NCI-H2227 treated with DMSO at 0.1 percent for 48 hours (cell line): ENCODE data around the gene ZBTB16.

Experiments
- DNase-seq: peaks from one replicate; lab custom pipeline; 2025; lab: John Stamatoyannopoulos, UW

ZBTB16 gene

DNA sequence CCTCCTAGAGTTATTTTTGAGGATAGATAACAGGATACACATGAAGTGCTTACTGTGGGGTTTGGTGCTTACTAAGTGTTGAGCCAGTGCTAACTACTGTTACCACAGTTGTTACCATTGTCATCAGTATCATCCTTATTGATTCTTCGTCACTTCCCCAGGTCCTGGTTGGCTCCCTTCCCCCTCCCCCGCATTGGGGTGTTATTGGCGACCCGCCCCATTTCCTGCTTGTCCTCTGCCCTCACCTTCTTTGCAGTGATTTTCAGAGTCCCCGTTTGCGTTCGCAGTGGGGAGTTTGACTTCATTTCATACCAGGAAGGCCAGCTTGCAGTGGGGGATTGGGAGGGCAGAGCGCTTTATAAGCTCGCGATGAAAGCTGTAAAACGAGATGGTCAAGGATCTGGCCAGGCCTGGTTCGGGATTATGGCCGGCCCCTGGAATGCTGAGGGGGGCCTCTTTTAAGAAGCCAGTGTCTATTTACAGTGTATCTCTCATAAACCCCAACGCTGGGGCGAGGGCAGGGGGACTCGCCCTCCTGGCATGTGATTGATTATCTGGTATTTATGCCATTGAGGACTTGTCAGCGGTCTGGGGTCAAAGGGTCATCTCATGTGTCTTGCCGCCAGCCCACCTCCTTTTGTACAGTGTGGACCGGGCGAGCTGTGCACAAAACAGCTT, 152.1 kb downstream of the ZBTB16 start:
- no peak for DNase-seq

DNA sequence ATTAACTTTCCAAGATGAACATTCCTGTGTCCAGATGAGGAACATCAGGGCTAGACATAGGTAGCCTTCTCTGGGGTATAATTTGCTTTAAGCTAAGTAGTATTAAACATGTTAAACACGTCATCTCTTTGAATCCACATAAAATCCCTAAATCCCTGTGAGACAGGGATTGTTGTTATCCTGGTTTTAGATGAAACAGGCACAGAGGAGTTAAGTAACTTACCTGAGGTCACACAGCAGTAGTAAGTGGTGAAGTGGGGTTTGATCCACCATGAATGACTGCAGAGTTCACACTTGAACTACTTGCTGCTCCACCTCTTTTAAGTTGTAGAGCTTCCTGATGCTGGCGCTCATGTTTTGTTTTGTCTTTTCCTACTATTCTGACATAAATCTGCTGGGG, 154.1 kb downstream of the ZBTB16 start:
- DNase-seq: no peak

- no peak for DNase-seq
Measured at GRCh38 chr11:114215428-114215827, 155.9 kb downstream of the ZBTB16 start.

GRCh38 chr11:114215871-114216795, 156.6 kb downstream of the ZBTB16 start:
- no peak for DNase-seq

- DNase-seq: no peak
Measured at GRCh38 chr11:114216796-114217180, 157.3 kb downstream of the ZBTB16 start.

GRCh38 chr11:114218508-114218907, 159.0 kb downstream of the ZBTB16 start:
- no peak for DNase-seq

DNA sequence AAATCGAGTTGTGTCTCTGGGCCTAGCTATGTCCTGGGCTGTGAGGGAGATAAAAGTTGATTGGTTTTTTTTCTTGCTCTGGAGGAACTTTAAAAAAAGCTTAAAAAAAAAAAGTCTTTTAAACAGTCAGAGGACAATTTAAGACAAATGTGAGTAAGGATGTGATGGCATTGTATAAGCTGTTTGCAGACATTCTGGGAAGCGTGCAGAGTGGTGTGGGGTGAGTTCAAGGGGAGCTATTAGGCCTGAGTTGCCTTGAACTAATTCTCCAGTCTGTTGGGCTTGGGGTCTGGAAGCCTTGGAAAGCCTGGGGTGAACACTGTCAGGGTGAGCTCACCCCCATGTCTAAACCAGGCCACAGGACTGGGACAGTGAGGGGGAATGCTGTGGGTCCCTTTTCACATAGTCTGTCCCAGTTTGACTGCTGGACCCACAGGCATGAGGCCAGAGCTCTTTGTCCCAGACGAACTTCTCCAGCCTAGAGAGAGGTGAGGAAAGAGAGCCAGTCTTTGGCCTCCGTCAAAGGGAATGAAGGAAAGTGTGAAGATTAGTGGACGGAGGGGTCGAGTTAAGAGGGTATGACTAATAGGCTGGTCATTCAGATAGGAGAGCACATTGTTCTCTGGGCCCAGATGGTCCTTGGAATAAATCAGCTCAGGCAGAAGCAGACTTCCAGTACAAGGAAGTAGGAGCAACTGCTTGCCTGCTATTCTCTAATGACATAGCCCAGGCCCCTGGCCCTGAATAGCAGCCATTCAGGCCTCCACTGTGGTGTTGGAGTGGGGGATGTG, 160.2 kb downstream of the ZBTB16 start:
- DNase-seq: no peak

DNA sequence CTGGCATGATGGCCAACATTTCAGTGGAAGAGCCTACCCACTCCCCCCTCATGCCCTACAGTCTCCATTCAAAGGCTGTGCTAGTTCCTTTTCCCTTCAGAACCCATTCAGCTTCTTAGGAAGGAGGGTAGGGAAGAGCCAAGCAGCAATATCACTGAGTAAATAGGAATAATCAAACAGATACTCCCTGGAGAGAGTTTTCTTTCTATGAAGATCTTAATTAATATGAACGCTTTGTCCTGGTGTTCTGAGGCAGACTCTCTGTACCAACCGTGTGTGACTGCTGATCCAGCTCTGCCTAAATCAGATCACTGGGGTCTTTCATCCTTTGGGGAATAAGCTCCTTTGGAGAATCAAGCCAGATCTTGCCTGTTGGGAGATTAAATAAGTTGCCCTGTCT, 161.5 kb downstream of the ZBTB16 start:
- no peak for DNase-seq

- DNase-seq: no peak
Measured at GRCh38 chr11:114225661-114226060, 166.2 kb downstream of the ZBTB16 start.

DNA sequence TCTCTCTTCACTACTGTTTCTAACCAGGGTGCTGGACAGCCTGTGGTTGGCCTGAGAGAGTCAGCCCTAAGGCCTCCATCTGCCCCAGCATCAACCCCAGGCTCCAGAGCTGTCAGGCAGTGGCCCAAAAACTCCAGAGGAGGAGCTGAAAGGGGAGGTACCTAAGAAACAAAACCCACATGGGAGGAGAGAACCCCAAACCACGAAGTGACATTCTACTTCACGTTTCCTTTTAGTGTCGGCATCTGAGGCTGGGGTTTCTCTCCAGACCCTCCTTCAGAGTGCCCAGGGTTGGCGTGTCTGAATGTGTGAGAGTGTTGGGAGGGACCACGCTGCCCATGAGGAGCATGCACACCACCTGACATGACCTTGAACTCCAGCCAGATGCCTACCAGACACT, 166.8 kb downstream of the ZBTB16 start:
- DNase-seq: no peak

GRCh38 chr11:114228435-114229411, 169.2 kb downstream of the ZBTB16 start:
- DNase-seq: peak; percentile 37

GRCh38 chr11:114230031-114230704, 170.7 kb downstream of the ZBTB16 start:
- DNase-seq: no peak

DNA sequence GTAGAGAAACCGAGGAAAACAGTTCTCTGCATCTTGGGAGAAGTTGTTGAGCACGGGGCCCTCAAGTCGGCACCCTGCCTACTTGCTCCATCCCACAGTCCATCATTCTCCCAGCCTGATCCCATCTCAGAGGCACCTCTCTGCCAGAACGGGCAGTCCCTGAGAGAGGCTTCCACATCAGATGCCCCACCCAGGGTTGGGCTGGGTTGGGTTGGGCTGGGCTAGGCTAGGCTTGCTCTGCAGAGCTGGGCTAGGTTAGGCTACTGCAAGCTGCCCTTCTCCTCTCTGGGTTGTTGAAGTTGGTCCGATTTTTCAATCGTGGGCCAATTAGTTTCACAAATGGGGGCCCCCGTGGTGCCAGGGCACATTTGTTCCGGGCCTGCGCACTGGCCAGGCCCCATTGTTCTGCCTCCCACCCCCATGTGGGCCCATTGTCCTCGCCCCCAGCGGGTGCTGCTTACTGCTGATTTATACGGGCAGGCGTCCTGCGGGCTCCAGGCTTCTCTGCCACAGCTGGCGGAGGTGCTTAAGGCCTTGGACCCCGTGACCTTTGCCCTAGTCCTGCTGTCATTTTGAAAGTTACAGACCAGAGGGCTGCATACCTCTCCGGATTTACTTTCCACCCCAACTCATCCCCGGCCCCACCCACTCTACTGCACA, 173.0 kb downstream of the ZBTB16 start:
- peak; percentile 22 for DNase-seq

GRCh38 chr11:114233755-114234154, 174.2 kb downstream of the ZBTB16 start:
- DNase-seq: no peak

GRCh38 chr11:114236829-114237228, 177.3 kb downstream of the ZBTB16 start:
- no peak for DNase-seq

DNA sequence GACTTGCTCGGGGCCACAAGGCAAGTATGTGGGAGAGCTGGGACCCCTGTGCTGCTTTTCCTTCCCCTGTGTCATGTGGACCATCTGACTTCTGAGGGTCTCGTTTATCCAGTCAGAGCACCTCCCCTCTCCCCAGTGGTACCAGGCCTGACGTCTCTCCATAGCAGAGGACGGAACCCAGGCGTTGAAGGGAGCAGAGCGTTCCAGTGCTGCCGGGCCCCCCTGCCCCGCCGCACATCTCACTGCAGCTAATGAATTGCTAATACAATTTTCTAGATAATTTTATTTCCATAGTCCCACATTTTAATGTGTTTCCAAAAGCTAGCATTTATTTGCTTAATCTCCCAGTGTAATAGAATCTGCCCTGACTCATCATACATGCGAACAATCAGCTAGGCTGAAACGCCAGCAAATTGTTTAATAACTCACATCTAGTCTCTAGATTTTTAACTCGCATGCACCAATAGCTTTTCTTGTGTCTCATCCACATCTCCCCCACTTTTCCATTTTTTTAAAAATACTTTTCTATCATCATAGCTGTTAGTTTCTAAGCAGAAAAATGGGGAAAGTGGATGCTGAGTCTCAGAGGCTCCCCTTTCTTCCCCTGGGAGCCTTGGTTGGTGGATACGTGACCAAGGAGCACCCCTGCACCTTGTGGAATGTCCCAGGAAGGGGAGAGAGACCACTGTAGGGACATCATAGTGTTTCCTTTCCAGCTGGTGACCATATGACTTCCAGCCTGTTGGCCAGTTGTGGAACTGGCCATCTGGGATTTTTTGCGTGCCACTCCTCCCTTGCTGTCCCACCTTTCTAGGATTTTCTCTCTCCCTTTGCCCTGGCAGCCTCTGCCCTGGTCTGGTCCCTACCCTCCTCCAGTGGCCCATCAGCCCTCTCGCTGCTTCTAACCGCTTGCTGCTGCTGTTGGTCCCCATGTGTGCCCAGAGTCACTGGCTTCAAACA, 178.1 kb downstream of the ZBTB16 start:
- DNase-seq: no peak

- no peak for DNase-seq
Measured at GRCh38 chr11:114239753-114240161, 180.2 kb downstream of the ZBTB16 start.

GRCh38 chr11:114242032-114242431, 182.5 kb downstream of the ZBTB16 start:
- DNase-seq: no peak
